Esophagus squamous epithelium (tissue), 5 donors: Measurements from ENCODE around the gene GEN1. TPM values are rescaled to one million over a fixed set of nuclear protein-coding genes. Genes with fewer than 3 reads are reported as not detected.

Experiments
- DNase-seq: peaks from one replicate; lab custom pipeline; 2025; lab: John Stamatoyannopoulos, UW
- H3K27ac ChIP-seq, 4 donors: fragments of 200-600 bp; sonication (generic); one replicate each; pipeline ENCODE4 v1.5.1; 2016 to 2019; ENCODE audit warnings: mild to moderate bottlenecking in 1 of 4
- H3K27me3 ChIP-seq, 4 donors: fragments of 200-600 bp; sonication (generic); 1 replicate in 3 of 4; 2 replicates in 1 of 4; pipeline versions ENCODE4 v1.5.1 to v1.6.0; 2017 to 2021; ENCODE audit warnings: antibody characterized with exemption in 1 of 4
- H3K36me3 ChIP-seq, 3 donors: fragments of 200-600 bp; sonication (generic); one replicate each; pipeline ENCODE4 v1.5.1; 2016 to 2019
- H3K4me1 ChIP-seq, 3 donors: fragments of 200-600 bp; sonication (generic); one replicate each; pipeline ENCODE4 v1.5.1; 2017 to 2019
- H3K4me3 ChIP-seq, 4 donors: fragments of 200-600 bp; sonication (generic); 1 replicate in 3 of 4; 2 replicates in 1 of 4; pipeline ENCODE4 v1.5.1; 2016 to 2019; ENCODE audit warnings: mild to moderate bottlenecking in 2 of 4, moderate library complexity in 1 of 4
- H3K9me3 ChIP-seq, 3 donors: fragments of 200-600 bp; sonication (generic); one replicate each; pipeline ENCODE4 v1.5.1; 2016 to 2019
- POLR2A ChIP-seq, 4 donors: fragments of 450-650 bp; IDR thresholded peaks; one replicate each; pipeline ENCODE4 v1.6.1; 2017; ENCODE audit warnings: antibody characterized with exemption in 4 of 4, mild to moderate bottlenecking in 4 of 4, moderate library complexity in 3 of 4
- WGBS, 2 donors: methylation state at CpG; one replicate each; pipeline ENCODE4 v1.1.5; 2018; 5-methylcytosine and 5-hydroxymethylcytosine counted together
- intact Hi-C: fragments of 100-400 bp; cut with DNase I; formaldehyde crosslinking; loops from one replicate; pipeline ENCODE4 v1.15.0; 2022
- total RNA-seq, 4 donors: library from RNA; depleted of rRNA; stranded (reverse); fragments of >200 nt; gene quantifications; one replicate each; pipeline ENCODE4 v1.1.0, GENCODE V29; 2016
- TF ChIP-seq, protein P1 (sequence below), 6 experiments: fragments of 450-650 bp in 4 of 6; fragments of 200-600 bp in 2 of 6; sonication (generic) in 2 of 6; IDR thresholded peaks; one replicate each; pipeline ENCODE4 v1.5.1; 2016 to 2019; ENCODE audit warnings: antibody characterized with exemption in 6 of 6, mild to moderate bottlenecking in 4 of 6, moderate library complexity in 4 of 6
- donor health status: DM: yes; HTN: yes; CAD: no.

The GEN1 gene
- total RNA-seq, 4 donors from 2014 or later, result 10.2 to 23.4 (median 18.9) TPM

DNA sequence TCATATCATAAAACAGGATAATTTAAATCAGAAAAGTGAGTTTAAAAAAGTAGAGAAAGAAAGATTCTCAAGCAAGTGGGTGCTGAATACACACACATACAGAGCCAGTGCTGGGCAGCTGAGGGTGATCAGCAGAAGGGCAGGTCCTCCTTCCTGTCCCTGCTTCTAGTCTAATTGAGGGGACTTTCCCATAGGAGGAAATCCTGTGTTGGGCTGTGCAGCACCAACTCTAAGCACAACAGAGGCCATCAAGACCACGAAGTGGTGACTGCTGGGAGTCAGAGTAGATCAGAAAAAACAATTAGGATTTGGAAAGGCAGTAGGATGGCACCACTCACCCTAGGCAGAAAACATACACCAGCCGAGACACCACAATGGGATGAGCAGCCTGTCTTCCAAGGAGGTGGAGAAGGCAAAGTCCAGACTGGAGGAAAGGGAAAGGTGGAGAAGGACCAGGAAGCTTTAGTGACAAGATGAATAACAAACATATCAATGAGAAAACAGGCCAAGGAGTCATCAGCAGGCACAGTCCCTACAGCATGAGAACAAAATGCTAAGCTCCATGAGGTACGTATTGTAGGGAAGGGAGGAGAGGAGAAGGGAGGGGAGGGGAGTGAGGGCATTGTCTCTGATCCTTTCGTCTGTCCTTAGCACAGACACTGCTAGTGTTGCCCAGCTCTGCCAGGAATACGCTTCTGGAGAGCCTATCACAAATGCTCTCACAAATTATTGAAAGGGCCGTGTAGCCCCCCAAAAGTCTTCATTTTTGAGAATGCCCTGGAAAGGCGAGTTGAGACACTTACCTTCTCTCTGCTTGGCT lies 45.6 kb downstream of the GEN1 start:
- 51 to 66% methylated on average over 7 of the region's 7 CpGs for WGBS, 2 donors
- H3K27me3 ChIP-seq, result peaks cover 0 to 22% (median 0%) of the 10 kb centered on the region in 4 donors
- H3K36me3 ChIP-seq, result no peaks in the 10 kb centered on the region
- H3K4me3 ChIP-seq, result no peak overlapping the region
- peaks cover 0 to 46% (median 3%) of the 10 kb centered on the region in 3 donors for H3K4me1 ChIP-seq
- no peak for TF ChIP-seq POLR2A (IDR thresholded peaks at IDR 0.05)
- TF ChIP-seq, protein P1, sequence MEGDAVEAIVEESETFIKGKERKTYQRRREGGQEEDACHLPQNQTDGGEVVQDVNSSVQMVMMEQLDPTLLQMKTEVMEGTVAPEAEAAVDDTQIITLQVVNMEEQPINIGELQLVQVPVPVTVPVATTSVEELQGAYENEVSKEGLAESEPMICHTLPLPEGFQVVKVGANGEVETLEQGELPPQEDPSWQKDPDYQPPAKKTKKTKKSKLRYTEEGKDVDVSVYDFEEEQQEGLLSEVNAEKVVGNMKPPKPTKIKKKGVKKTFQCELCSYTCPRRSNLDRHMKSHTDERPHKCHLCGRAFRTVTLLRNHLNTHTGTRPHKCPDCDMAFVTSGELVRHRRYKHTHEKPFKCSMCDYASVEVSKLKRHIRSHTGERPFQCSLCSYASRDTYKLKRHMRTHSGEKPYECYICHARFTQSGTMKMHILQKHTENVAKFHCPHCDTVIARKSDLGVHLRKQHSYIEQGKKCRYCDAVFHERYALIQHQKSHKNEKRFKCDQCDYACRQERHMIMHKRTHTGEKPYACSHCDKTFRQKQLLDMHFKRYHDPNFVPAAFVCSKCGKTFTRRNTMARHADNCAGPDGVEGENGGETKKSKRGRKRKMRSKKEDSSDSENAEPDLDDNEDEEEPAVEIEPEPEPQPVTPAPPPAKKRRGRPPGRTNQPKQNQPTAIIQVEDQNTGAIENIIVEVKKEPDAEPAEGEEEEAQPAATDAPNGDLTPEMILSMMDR (IDR thresholded peaks at IDR 0.05), result no peak
- no peak for DNase-seq
- H3K9me3 ChIP-seq, result no peaks in the 10 kb centered on the region
- intact Hi-C loops, result no loop called here
- H3K27ac ChIP-seq, result no peak overlapping the region

DNA sequence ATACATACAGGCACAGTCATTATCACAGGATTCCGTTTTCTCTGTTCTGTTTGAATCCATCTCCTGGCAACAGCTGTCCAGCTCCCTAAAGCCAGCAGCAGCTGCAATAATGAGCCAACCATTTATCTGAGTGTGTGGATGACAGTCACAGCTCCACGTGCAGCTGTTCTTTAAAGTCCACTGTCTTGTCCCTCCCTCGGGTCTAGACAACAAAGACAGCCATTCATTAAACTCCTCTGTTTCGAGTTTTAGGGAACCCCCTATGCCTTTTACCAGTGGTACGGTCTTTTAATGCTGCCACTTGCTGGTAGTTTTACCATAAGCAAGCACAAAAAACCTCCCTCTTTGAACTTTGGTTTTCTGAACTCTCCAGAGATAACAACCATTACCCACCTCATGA lies 46.3 kb downstream of the GEN1 start:
- no peak overlapping the region for H3K27ac ChIP-seq
- DNase-seq, result no peak
- WGBS, 2 donors, result 58 to 66% methylated on average over 4 to 5 of the region's 5 CpGs

DNA sequence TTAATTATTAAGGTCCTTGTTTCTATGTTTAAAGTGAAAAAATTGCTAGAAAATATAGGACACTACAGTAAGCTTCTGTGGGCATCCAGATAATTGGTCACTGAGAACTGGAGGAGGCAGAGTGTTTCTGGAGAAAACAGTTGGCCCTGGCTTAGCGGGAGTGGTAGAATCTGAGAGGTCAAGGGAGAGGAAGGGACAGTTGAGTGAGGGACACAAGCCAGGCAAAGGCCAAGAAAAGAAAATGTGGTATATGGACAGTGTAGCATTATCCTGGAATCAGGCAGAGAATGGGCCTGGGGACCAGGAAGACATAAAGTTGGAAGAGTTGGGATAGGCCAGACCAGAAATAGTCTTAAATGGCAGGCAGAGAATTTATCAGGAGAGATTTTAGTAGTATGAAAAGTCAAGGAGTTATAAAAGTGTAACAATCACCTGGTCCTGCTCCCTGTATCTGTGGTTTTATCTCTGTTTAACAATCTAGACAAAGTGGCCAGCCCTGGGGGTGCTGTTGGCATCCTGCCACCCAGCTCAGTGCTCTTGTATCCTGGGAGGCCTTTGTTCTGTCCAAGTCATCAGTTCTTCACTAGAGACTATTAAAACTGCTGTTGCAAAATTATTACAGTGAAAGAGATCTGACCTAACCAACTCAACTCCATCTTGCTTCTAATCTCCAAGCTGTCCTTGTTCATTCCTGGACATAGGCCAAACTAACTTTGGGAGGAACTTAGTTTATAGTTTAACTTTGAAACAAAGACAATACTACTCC lies 46.9 kb downstream of the GEN1 start:
- H3K4me1 ChIP-seq, result peaks cover 0 to 33% (median 0%) of the 10 kb centered on the region in 3 donors
- no peak for TF ChIP-seq POLR2A (IDR thresholded peaks at IDR 0.05)
- TF ChIP-seq, protein P1 (IDR thresholded peaks at IDR 0.05), result no peak
- H3K36me3 ChIP-seq, result no peaks in the 10 kb centered on the region
- DNase-seq, result no peak
- H3K27ac ChIP-seq, result no peak overlapping the region
- H3K4me3 ChIP-seq, result no peak overlapping the region
- intact Hi-C loops, result no loop called here
- WGBS, 2 donors, result 89 to 90% methylated on average over 1 of the region's 1 CpG
- peaks cover 0 to 25% (median 0%) of the 10 kb centered on the region in 4 donors for H3K27me3 ChIP-seq
- no peaks in the 10 kb centered on the region for H3K9me3 ChIP-seq

More for the DNA sequence above, 46.3 kb downstream of the GEN1 start:
- Histone ChIP-seq H3K4me3 (no peak overlapping the region), H3K36me3 (no peaks in the 10 kb centered on the region), H3K27me3 (peaks cover 0 to 25% (median 0%) of the 10 kb centered on the region in 4 donors), H3K9me3 (no peaks in the 10 kb centered on the region), H3K4me1 (peaks cover 0 to 39% (median 0%) of the 10 kb centered on the region in 3 donors)
- no peak for TF ChIP-seq POLR2A (IDR thresholded peaks at IDR 0.05)
- TF ChIP-seq, protein P1 (IDR thresholded peaks at IDR 0.05), result no peak
- intact Hi-C loops, result no loop called here

DNA sequence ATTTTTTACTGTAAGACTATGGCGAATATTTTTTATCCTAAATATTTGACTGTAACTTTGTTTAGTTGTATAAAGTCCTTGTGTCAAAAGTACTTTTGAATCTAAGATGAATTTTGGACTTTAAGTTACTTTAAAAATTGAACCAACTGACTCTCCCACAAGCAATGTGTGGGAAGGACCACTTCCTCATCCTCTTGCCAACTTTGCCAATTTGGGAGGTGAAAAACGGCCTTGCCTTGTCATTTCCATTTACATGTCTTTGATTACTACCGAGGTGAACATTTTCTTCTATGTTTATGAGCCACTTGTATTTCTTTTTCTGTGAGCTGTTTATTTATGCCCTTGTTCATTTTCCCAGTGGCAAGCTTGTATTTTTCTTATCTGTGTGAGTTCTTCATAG lies 49.6 kb downstream of the GEN1 start:
- H3K27me3 ChIP-seq, result peaks cover 0 to 34% (median 0%) of the 10 kb centered on the region in 4 donors
- TF ChIP-seq, protein P1 (IDR thresholded peaks at IDR 0.05), result no peak
- no peak for TF ChIP-seq POLR2A (IDR thresholded peaks at IDR 0.05)
- no peaks in the 10 kb centered on the region for H3K36me3 ChIP-seq
- H3K9me3 ChIP-seq, result no peaks in the 10 kb centered on the region
- no peak for DNase-seq
- H3K4me1 ChIP-seq, result peaks cover 0 to 16% (median 0%) of the 10 kb centered on the region in 3 donors
- intact Hi-C loops, result no loop called here
- H3K4me3 ChIP-seq, result no peak overlapping the region
- H3K27ac ChIP-seq, result no peak overlapping the region
- WGBS, 2 donors, result 36 to 39% methylated on average over 3 of the region's 3 CpGs

DNA sequence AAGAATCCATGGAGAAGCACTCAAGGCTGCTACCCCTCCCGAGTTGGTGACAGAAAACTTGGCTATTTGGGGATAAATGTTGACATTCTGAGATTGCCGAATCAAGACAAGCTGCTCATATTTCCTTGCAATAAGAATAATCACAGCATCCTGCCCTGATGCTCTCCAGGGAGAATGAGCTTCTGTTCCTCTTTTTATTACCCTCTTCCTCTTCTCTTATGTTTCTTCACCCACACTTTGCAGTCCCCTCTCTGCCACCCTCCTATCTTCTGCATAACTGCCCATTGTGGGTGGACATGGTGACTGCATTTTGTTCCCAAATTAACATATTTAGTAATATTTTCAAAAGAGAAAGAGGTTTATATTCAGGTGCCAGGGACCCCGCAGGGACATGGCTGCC lies 50.4 kb downstream of the GEN1 start:
- H3K9me3 ChIP-seq, result no peaks in the 10 kb centered on the region
- no peak overlapping the region for H3K4me3 ChIP-seq
- DNase-seq, result no peak
- TF ChIP-seq POLR2A (IDR thresholded peaks at IDR 0.05), result no peak
- TF ChIP-seq, protein P1 (IDR thresholded peaks at IDR 0.05), result no peak
- H3K27ac ChIP-seq, result no peak overlapping the region
- H3K36me3 ChIP-seq, result no peaks in the 10 kb centered on the region
- peaks cover 0 to 10% (median 0%) of the 10 kb centered on the region in 3 donors for H3K4me1 ChIP-seq
- WGBS, 2 donors, result 48 to 73% methylated on average over 3 of the region's 3 CpGs
- H3K27me3 ChIP-seq, result peaks cover 0 to 34% (median 0%) of the 10 kb centered on the region in 4 donors
- intact Hi-C loops, result no loop called here
